K562 (cell line): ENCODE results near the gene CARD8. TPM values are rescaled to one million over a fixed set of nuclear protein-coding genes. Genes with fewer than 3 reads are reported as not detected.

Experiments used
- ATAC-seq: fragments of 200-7000 bp; cut with Tn5 transposase; 3 replicates; pipeline ENCODE4 v1.9.1; 2020; ENCODE audit warnings: moderate library complexity
- BruUV-seq: library from RNA; stranded (reverse); fragments of 400-500 nt; replicated peaks from 2 replicates; lab custom pipeline; 2021; lab: Mats Ljungman, UMichigan
- CTCF ChIA-PET: fragments of 300-600 bp; formaldehyde crosslinking; extraction: SDS; loops from one replicate; lab custom pipeline; 2021; ENCODE audit warnings: low intra/inter-chr PET ratio; lab: Yijun Ruan, JAX
- POLR2A ChIA-PET: fragments of 300-600, 350-650 bp; sonication (Branson Sonifier 250); formaldehyde crosslinking; extraction: SDS; loops from one replicate; lab custom pipeline; 2021; ENCODE audit warnings: antibody characterized with exemption, inconsistent platforms; lab: Yijun Ruan, JAX
- DNase-seq, 4 experiments: peaks; one replicate each; pipeline versions ENCODE4 v3.0.0 to v3.0.0-alpha.2; 2011 to 2018; ENCODE audit warnings: low spot score in 3 of 4, mixed read lengths in 3 of 4; ENCODE audit errors: extremely low read depth in 1 of 4
- FAIRE-seq: peaks from 2 replicates; lab custom pipeline; 2011; peaks lifted over from hg19 to GRCh38; lab: Jason Lieb, UNC
- H2AFZ ChIP-seq: 2 replicates; pipeline ENCODE4 v1.6.0; 2011; ENCODE audit warnings: low read depth, low read length, control low read depth, inconsistent platforms
- H3K27ac ChIP-seq: fragments of 200-600 bp; 3 replicates; pipeline ENCODE4 v1.8.0; 2011; ENCODE audit warnings: low read depth, mild to moderate bottlenecking, control low read depth, inconsistent platforms, low read length, moderate library complexity, mixed read lengths; ENCODE audit errors: extremely low read depth
- H3K27me3 ChIP-seq, 2 experiments: fragments of 300-600 bp in 1 of 2; 2 replicates in 1 of 2; 3 replicates in 1 of 2; pipeline versions ENCODE4 v1.6.0 to v1.8.0; 2011; ENCODE audit warnings: inconsistent platforms in 2 of 2, low read length in 2 of 2, mild to moderate bottlenecking in 1 of 2, mixed read lengths in 1 of 2, moderate library complexity in 1 of 2; ENCODE audit not compliant: control insufficient read depth in 2 of 2, insufficient read depth in 2 of 2
- H3K36me3 ChIP-seq: fragments of 300-600 bp; 3 replicates; pipeline ENCODE4 v1.8.0; 2011; ENCODE audit warnings: mild to moderate bottlenecking, low read length, inconsistent platforms; ENCODE audit not compliant: control insufficient read depth, insufficient read depth
- H3K4me1 ChIP-seq, 2 experiments: fragments of 200-600 bp in 1 of 2; replicated peaks in 1 of 2; 2 replicates in 1 of 2; 3 replicates in 1 of 2; pipeline versions ENCODE4 v1.5.1 to v1.8.0; 2011; ENCODE audit warnings: inconsistent platforms in 2 of 2, low read length in 2 of 2, mild to moderate bottlenecking in 1 of 2, mixed read lengths in 1 of 2, moderate library complexity in 1 of 2; ENCODE audit not compliant: control insufficient read depth in 2 of 2, insufficient read depth in 2 of 2
- H3K4me2 ChIP-seq: 2 replicates; pipeline ENCODE4 v1.6.1; 2011; ENCODE audit warnings: low read length, control low read depth, inconsistent platforms, mixed read lengths; ENCODE audit not compliant: insufficient read depth
- H3K4me3 ChIP-seq: fragments of 200-600 bp; sonication (generic), shearing (Covaris generic); 2 replicates; pipeline ENCODE4 v1.5.1; 2016; ENCODE audit warnings: control low read depth, inconsistent platforms
- H3K79me2 ChIP-seq: fragments of 200-600 bp; 3 replicates; pipeline ENCODE4 v1.8.0; 2011; ENCODE audit warnings: low read length, inconsistent platforms; ENCODE audit not compliant: control insufficient read depth, insufficient read depth
- H3K9ac ChIP-seq, 2 experiments: 2 replicates each; pipeline versions ENCODE4 v1.6.0 to v1.6.1; 2011; ENCODE audit warnings: low read depth in 2 of 2, low read length in 2 of 2, control low read depth in 1 of 2, inconsistent platforms in 1 of 2, mild to moderate bottlenecking in 1 of 2, mixed read lengths in 1 of 2; ENCODE audit not compliant: insufficient read depth in 1 of 2
- H3K9me1 ChIP-seq: one replicate; pipeline ENCODE4 v1.6.0; 2011; ENCODE audit warnings: inconsistent platforms, mild to moderate bottlenecking, low read length, moderate library complexity; ENCODE audit not compliant: control insufficient read depth, insufficient read depth
- H3K9me3 ChIP-seq: replicated peaks from 2 replicates; pipeline ENCODE4 v1.5.1; 2011; ENCODE audit warnings: low read depth, low read length, inconsistent platforms; ENCODE audit not compliant: control insufficient read depth, insufficient read depth
- H4K20me1 ChIP-seq: replicated peaks from 2 replicates; pipeline ENCODE4 v1.6.1; 2011; ENCODE audit warnings: low read length, inconsistent platforms, mixed read lengths; ENCODE audit not compliant: control insufficient read depth, insufficient read depth
- ARHGAP35 ChIP-seq: fragments of 450-650 bp; IDR thresholded peaks from 2 replicates; pipeline ENCODE4 v1.6.1; 2018; ENCODE audit not compliant: partially characterized antibody
- CBFA2T3 ChIP-seq: fragments of 450-650 bp; IDR thresholded peaks from 2 replicates; pipeline ENCODE4 v1.6.1; 2017
- DIDO1 ChIP-seq: fragments of 450-650 bp; IDR thresholded peaks from 2 replicates; pipeline ENCODE4 v1.6.1; 2016; ENCODE audit warnings: low read depth, missing biosample characterization, missing genetic modification characterization
- KAT8 ChIP-seq: fragments of 450-650 bp; IDR thresholded peaks from 2 replicates; pipeline ENCODE4 v1.6.1; 2016; ENCODE audit warnings: low read depth, mild to moderate bottlenecking
- KLF16 ChIP-seq: IDR thresholded peaks from 2 replicates; pipeline ENCODE4 v1.6.1; 2016; ENCODE audit warnings: antibody characterized with exemption
- LEF1 ChIP-seq: fragments of 450-650 bp; IDR thresholded peaks from 2 replicates; pipeline ENCODE4 v1.6.1; 2016; ENCODE audit warnings: mild to moderate bottlenecking
- RCOR1 ChIP-seq, 2 experiments: IDR thresholded peaks; 2 replicates each; pipeline ENCODE4 v1.6.1; 2012; ENCODE audit warnings: low read depth in 2 of 2, low read length in 2 of 2, borderline replicate concordance in 1 of 2, improper control_type of control experiment in 1 of 2
- SETDB1 ChIP-seq: IDR thresholded peaks from one replicate; pipeline ENCODE4 v1.6.1; 2012; ENCODE audit warnings: low read length, control low read depth, inconsistent platforms
- SMARCB1 ChIP-seq: IDR thresholded peaks from 2 replicates; pipeline ENCODE4 v1.6.1; 2011; ENCODE audit warnings: improper control_type of control experiment, low read depth; ENCODE audit not compliant: insufficient read length
- SNRNP70 ChIP-seq: fragments of 200-400 bp; formaldehyde crosslinking; optimal IDR thresholded peaks from 2 replicates; pipeline ENCODE3; 2017; ENCODE audit warnings: low read depth, low read length
- THAP7 ChIP-seq: fragments of 250-450 bp; sonication (Bioruptor Pico); IDR thresholded peaks from 2 replicates; pipeline ENCODE4 v1.5.0; 2021
- XRCC3 ChIP-seq: fragments of 450-650 bp; IDR thresholded peaks from 2 replicates; pipeline ENCODE4 v1.6.1; 2017; ENCODE audit warnings: mild to moderate bottlenecking, moderate library complexity
- ZFPM2 ChIP-seq: fragments of 250-450 bp; sonication (Bioruptor Pico); IDR thresholded peaks from 2 replicates; pipeline ENCODE4 v1.5.1; 2022; ENCODE audit warnings: mild to moderate bottlenecking
- ZNF584 ChIP-seq: fragments of 200-800 bp; sonication (Bioruptor generic); IDR thresholded peaks from 2 replicates; pipeline ENCODE4 v1.6.1; 2016; ENCODE audit warnings: low read depth, mild to moderate bottlenecking, missing genetic modification characterization, missing compliant biosample characterization
- WGBS: fragments of 100-300 bp; shearing (Covaris generic); methylation state at CpG from one replicate; pipeline ENCODE4 v1.1.6; 2016; ENCODE audit warnings: low coverage, mixed read lengths; ENCODE audit not compliant: insufficient coverage; ENCODE audit errors: missing lambda C conversion rate; 5-methylcytosine and 5-hydroxymethylcytosine counted together
- in situ Hi-C: fragments of 300-500 bp; cut with MboI; formaldehyde crosslinking; loops from 4 replicates; pipeline ENCODE4 v1.15.0; 2018; ENCODE audit warnings: inconsistent platforms, mixed read lengths
- intact Hi-C: fragments of 100-400 bp; cut with micrococcal nuclease; formaldehyde crosslinking; loops from 2 replicates; pipeline ENCODE4 v1.14.2; 2022
- polyA plus RNA-seq, 8 experiments: library from polyadenylated mRNA; depleted of rRNA in 4 of 8; stranded (reverse) in 5 of 8; unstranded in 3 of 8; fragments of >200 nt; fragmentation: Nextera tagmentation in 2 of 8; fragmentation: Illumina TruSeq in 1 of 8; extraction: Ambion mirVana in 2 of 8; extraction: Trizol in 1 of 8; gene quantifications; 2 replicates each; pipeline versions ENCODE4 v1.2.1 to v1.2.3, GENCODE V29; 2011 to 2014; ENCODE audit warnings: inconsistent platforms in 1 of 8, missing spikeins in 1 of 8
- total RNA-seq, 7 experiments: library from RNA; depleted of rRNA in 6 of 7; stranded (reverse); fragments of >200 nt in 6 of 7; fragmentation: Illumina TruSeq in 2 of 7; extraction: Trizol in 2 of 7; gene quantifications; 2 replicates each; pipeline versions ENCODE4 v1.2.1 to v1.2.3, GENCODE V29; 2011 to 2021; ENCODE audit warnings: low replicate concordance in 1 of 7
- TF ChIP-seq, protein P1 (sequence below): sonication (generic); formaldehyde crosslinking; IDR thresholded peaks from 2 replicates; pipeline ENCODE4 v1.8.1; 2023; ENCODE audit warnings: mild to moderate bottlenecking, missing genetic modification reagents
- TF ChIP-seq, protein P2 (sequence below): IDR thresholded peaks from 3 replicates; pipeline ENCODE4 v1.6.1; 2011; ENCODE audit warnings: borderline replicate concordance, mild to moderate bottlenecking, moderate library complexity; ENCODE audit not compliant: insufficient read length; ENCODE audit errors: extremely low read depth
- TF ChIP-seq, protein P3 (sequence below): sonication (generic); formaldehyde crosslinking; IDR thresholded peaks from 2 replicates; pipeline ENCODE4 v1.9.0; 2022; ENCODE audit warnings: mild to moderate bottlenecking, missing genetic modification reagents
- TF ChIP-seq, protein P4 (sequence below): sonication (generic); formaldehyde crosslinking; IDR thresholded peaks from 2 replicates; pipeline ENCODE4 v1.9.0; 2022; ENCODE audit warnings: mild to moderate bottlenecking, missing genetic modification reagents

CARD8 gene
- total and polyA plus RNA-seq, 9 of the 15 experiments (the other 6 are each of a cell fraction or from before 2014, with no cell fraction given): 11.5 to 26.4 (median 20.8) TPM

- BruUV-seq: TSS peak; percentile 44
- in situ Hi-C loops: no loop called here
- Histone ChIP-seq H3K4me1 (peaks cover 7 to 22% of the 10 kb centered on the region in 2 experiments; a peak in 3 of 5 replicates), H4K20me1 (peaks cover 8% of the 10 kb centered on the region; the same call in 1 of the 2 replicates), H3K9me1 (no peaks in the 10 kb centered on the region), H3K4me3 (peak overlapping the region; percentile 99), H3K9ac (peak overlapping the region; percentile 98 to 100), H3K36me3 (peaks cover 15% of the 10 kb centered on the region), H3K27me3 (no peaks in the 10 kb centered on the region), H3K79me2 (peaks cover 39% of the 10 kb centered on the region), H3K9me3 (no peaks in the 10 kb centered on the region), H2AFZ (peak overlapping the region; percentile 73), H3K27ac (peak overlapping the region; percentile 42; the same call in 2 of the 3 replicates), H3K4me2 (peak overlapping the region; percentile 90)
- WGBS: 23% methylated on average over 13 of the region's 21 CpGs
- POLR2A ChIA-PET: interaction anchor here (1.1 to 1.2 kb wide), 2 partner anchors 33 to 45 kb away, joined by 3 read pairs; no protein-coding TSS in a partner anchor
- FAIRE-seq (no peak), DNase-seq (peak in 1 of 4 experiments; percentile 14), ATAC-seq (no peak; the same call in 2 of the 3 replicates)
- CTCF ChIA-PET: no interaction called here
- intact Hi-C loops: no loop called here
- TF ChIP-seq THAP7 (CRISPR knock-in tag) (no peak), KAT8 (no peak), SNRNP70 (no peak), KLF16 (no peak), CBFA2T3 (peak; percentile 34; the same call in 1 of the 2 replicates), RCOR1 (IDR thresholded peaks at IDR 0.05; ENCODE audit: borderline replicate concordance in 1 of 2, low read depth in 2 of 2, low read length in 2 of 2) (no peak), ZNF584 (CRISPR knock-in tag) (0 out of 2 replicates have a peak, but pooled peaks have one; percentile 3), SMARCB1 (no peak), XRCC3 (no peak), LEF1 (no peak), ZFPM2 (CRISPR knock-in tag) (no peak), DIDO1 (tag) (no peak), SETDB1 (no peak), ARHGAP35 (no peak)
- TF ChIP-seq, protein P1, sequence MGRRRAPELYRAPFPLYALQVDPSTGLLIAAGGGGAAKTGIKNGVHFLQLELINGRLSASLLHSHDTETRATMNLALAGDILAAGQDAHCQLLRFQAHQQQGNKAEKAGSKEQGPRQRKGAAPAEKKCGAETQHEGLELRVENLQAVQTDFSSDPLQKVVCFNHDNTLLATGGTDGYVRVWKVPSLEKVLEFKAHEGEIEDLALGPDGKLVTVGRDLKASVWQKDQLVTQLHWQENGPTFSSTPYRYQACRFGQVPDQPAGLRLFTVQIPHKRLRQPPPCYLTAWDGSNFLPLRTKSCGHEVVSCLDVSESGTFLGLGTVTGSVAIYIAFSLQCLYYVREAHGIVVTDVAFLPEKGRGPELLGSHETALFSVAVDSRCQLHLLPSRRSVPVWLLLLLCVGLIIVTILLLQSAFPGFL (CRISPR knock-in tag): no peak
- TF ChIP-seq, protein P2, sequence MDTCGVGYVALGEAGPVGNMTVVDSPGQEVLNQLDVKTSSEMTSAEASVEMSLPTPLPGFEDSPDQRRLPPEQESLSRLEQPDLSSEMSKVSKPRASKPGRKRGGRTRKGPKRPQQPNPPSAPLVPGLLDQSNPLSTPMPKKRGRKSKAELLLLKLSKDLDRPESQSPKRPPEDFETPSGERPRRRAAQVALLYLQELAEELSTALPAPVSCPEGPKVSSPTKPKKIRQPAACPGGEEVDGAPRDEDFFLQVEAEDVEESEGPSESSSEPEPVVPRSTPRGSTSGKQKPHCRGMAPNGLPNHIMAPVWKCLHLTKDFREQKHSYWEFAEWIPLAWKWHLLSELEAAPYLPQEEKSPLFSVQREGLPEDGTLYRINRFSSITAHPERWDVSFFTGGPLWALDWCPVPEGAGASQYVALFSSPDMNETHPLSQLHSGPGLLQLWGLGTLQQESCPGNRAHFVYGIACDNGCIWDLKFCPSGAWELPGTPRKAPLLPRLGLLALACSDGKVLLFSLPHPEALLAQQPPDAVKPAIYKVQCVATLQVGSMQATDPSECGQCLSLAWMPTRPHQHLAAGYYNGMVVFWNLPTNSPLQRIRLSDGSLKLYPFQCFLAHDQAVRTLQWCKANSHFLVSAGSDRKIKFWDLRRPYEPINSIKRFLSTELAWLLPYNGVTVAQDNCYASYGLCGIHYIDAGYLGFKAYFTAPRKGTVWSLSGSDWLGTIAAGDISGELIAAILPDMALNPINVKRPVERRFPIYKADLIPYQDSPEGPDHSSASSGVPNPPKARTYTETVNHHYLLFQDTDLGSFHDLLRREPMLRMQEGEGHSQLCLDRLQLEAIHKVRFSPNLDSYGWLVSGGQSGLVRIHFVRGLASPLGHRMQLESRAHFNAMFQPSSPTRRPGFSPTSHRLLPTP: no peak
- TF ChIP-seq, protein P3, sequence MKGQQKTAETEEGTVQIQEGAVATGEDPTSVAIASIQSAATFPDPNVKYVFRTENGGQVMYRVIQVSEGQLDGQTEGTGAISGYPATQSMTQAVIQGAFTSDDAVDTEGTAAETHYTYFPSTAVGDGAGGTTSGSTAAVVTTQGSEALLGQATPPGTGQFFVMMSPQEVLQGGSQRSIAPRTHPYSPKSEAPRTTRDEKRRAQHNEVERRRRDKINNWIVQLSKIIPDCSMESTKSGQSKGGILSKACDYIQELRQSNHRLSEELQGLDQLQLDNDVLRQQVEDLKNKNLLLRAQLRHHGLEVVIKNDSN: 0 out of 2 replicates have a peak, but pooled peaks have one; percentile 9
- TF ChIP-seq, protein P4, sequence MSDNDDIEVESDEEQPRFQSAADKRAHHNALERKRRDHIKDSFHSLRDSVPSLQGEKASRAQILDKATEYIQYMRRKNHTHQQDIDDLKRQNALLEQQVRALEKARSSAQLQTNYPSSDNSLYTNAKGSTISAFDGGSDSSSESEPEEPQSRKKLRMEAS (CRISPR knock-in tag): peak; percentile 50; the same call in 1 of the 2 replicates
These were observed 84.8 kb downstream of the CARD8 start for GRCh38 chr19:48170817-48171347.
